H9 (cell line): ENCODE measurements around the gene SPSB2. TPM values are rescaled to one million over a fixed set of nuclear protein-coding genes. Genes with fewer than 3 reads are reported as not detected.

Experiments used
- DNase-seq: peaks from one replicate; pipeline ENCODE4 v3.0.0-alpha.2; 2017
- H2AFZ ChIP-seq: one replicate; pipeline ENCODE4 v1.6.1; 2013; ENCODE audit warnings: mild to moderate bottlenecking, low read length, control low read depth, moderate library complexity
- H2AK5ac ChIP-seq: 2 replicates; pipeline ENCODE4 v1.6.1; 2013; ENCODE audit warnings: low read length, control low read depth, mixed read lengths; ENCODE audit not compliant: insufficient read length
- H2BK120ac ChIP-seq: one replicate; pipeline ENCODE4 v1.6.1; 2013; ENCODE audit warnings: low read depth, mild to moderate bottlenecking, low read length, control low read depth, inconsistent platforms; ENCODE audit not compliant: poor library complexity, severe bottlenecking
- H2BK12ac ChIP-seq: 2 replicates; pipeline ENCODE4 v1.6.1; 2013; ENCODE audit warnings: low read length, control low read depth, mixed read lengths, low read depth; ENCODE audit not compliant: insufficient read length
- H2BK15ac ChIP-seq: 2 replicates; pipeline ENCODE4 v1.6.1; 2013; ENCODE audit warnings: low read depth, low read length, control low read depth
- H2BK20ac ChIP-seq: one replicate; pipeline ENCODE4 v1.6.1; 2013; ENCODE audit warnings: low read depth, mild to moderate bottlenecking, low read length, control low read depth, inconsistent platforms; ENCODE audit not compliant: poor library complexity, severe bottlenecking
- H2BK5ac ChIP-seq: 2 replicates; pipeline ENCODE4 v1.6.1; 2013; ENCODE audit warnings: low read length, control low read depth, mixed read lengths; ENCODE audit not compliant: insufficient read length
- H3K14ac ChIP-seq: 2 replicates; pipeline ENCODE4 v1.6.1; 2013; ENCODE audit warnings: low read length, control low read depth; ENCODE audit not compliant: insufficient read depth
- H3K18ac ChIP-seq: 2 replicates; pipeline ENCODE4 v1.6.1; 2013; ENCODE audit warnings: low read depth, mild to moderate bottlenecking, mixed read lengths, low read length, control low read depth; ENCODE audit not compliant: insufficient read length
- H3K23ac ChIP-seq: 2 replicates; pipeline ENCODE4 v1.6.1; 2013; ENCODE audit warnings: low read length, control low read depth, mixed read lengths, low read depth; ENCODE audit not compliant: insufficient read length
- H3K23me2 ChIP-seq: 2 replicates; pipeline ENCODE4 v1.6.1; 2013; ENCODE audit warnings: low read depth, mild to moderate bottlenecking, mixed read lengths, low read length, control low read depth; ENCODE audit not compliant: insufficient read length, poor library complexity, severe bottlenecking
- H3K27ac ChIP-seq: 2 replicates; pipeline ENCODE4 v1.5.1; 2013; ENCODE audit warnings: low read length, control low read depth, mixed read lengths, low read depth; ENCODE audit not compliant: insufficient read length
- H3K27me3 ChIP-seq: 2 replicates; pipeline ENCODE4 v1.6.1; 2013; ENCODE audit warnings: low read length, control low read depth, inconsistent platforms; ENCODE audit not compliant: insufficient read depth
- H3K4ac ChIP-seq: 2 replicates; pipeline ENCODE4 v1.6.1; 2013; ENCODE audit warnings: low read depth, mild to moderate bottlenecking, control low read depth, inconsistent platforms, low read length, moderate library complexity
- H3K4me1 ChIP-seq: 2 replicates; pipeline ENCODE4 v1.6.1; 2013; ENCODE audit warnings: low read length, control low read depth, inconsistent platforms; ENCODE audit not compliant: insufficient read depth
- H3K4me2 ChIP-seq: 2 replicates; pipeline ENCODE4 v1.6.1; 2013; ENCODE audit warnings: low read length, control low read depth, mixed read lengths; ENCODE audit not compliant: insufficient read length, insufficient read depth
- H3K56ac ChIP-seq: 2 replicates; pipeline ENCODE4 v1.6.1; 2013; ENCODE audit warnings: low read depth, mild to moderate bottlenecking, mixed read lengths, low read length, control low read depth; ENCODE audit not compliant: insufficient read length
- H3K79me1 ChIP-seq: 2 replicates; pipeline ENCODE4 v1.6.1; 2013; ENCODE audit warnings: low read depth, mild to moderate bottlenecking, moderate library complexity, low read length, control low read depth, inconsistent platforms; ENCODE audit not compliant: insufficient read depth, poor library complexity, severe bottlenecking
- H3K79me2 ChIP-seq: 2 replicates; pipeline ENCODE4 v1.6.1; 2013; ENCODE audit warnings: low read length, control low read depth, inconsistent platforms; ENCODE audit not compliant: insufficient read depth
- H3K9ac ChIP-seq: 2 replicates; pipeline ENCODE4 v1.6.1; 2013; ENCODE audit warnings: low read length, control low read depth, mixed read lengths; ENCODE audit not compliant: insufficient read length; ENCODE audit errors: extremely low read depth
- H3K9me3 ChIP-seq: one replicate; pipeline ENCODE4 v1.6.1; 2013; ENCODE audit warnings: low read depth, low read length, inconsistent platforms; ENCODE audit not compliant: control insufficient read depth
- H3T11ph ChIP-seq: one replicate; pipeline ENCODE4 v1.6.1; 2013; ENCODE audit warnings: mild to moderate bottlenecking, low read length, control low read depth, inconsistent platforms
- H4K20me1 ChIP-seq: one replicate; pipeline ENCODE4 v1.6.1; 2013; ENCODE audit not compliant: control insufficient read depth, insufficient read length, insufficient read depth
- H4K5ac ChIP-seq: 2 replicates; pipeline ENCODE4 v1.6.1; 2013; ENCODE audit warnings: low read depth, mild to moderate bottlenecking, mixed read lengths, low read length, control low read depth; ENCODE audit not compliant: insufficient read length
- H4K8ac ChIP-seq: replicated peaks from 2 replicates; pipeline ENCODE4 v1.6.1; 2013; ENCODE audit warnings: low read length, control low read depth, mixed read lengths, low read depth; ENCODE audit not compliant: insufficient read length
- H4K91ac ChIP-seq: 2 replicates; pipeline ENCODE4 v1.6.1; 2013; ENCODE audit warnings: low read depth, mild to moderate bottlenecking, moderate library complexity, mixed read lengths, low read length, control low read depth; ENCODE audit not compliant: insufficient read length
- H3K27ac Mint-ChIP-seq, 3 experiments: 2 replicates in 2 of 3; 3 replicates in 1 of 3; pipeline ENCODE4 v1.8.0; 2020 to 2021; ENCODE audit warnings: mixed read lengths in 3 of 3, mild to moderate bottlenecking in 1 of 3, moderate library complexity in 1 of 3
- H3K27me3 Mint-ChIP-seq: 2 replicates; pipeline ENCODE4 v1.8.0; 2021; ENCODE audit warnings: low read depth, mild to moderate bottlenecking, moderate library complexity, mixed read lengths
- H3K36me3 Mint-ChIP-seq, 3 experiments: 2 replicates in 2 of 3; 3 replicates in 1 of 3; pipeline ENCODE4 v1.8.0; 2020 to 2021; ENCODE audit warnings: low read depth in 3 of 3, mixed read lengths in 3 of 3; ENCODE audit not compliant: insufficient read depth in 1 of 3
- H3K4me1 Mint-ChIP-seq, 2 experiments: 2 replicates each; pipeline ENCODE4 v1.8.0; 2020; ENCODE audit warnings: mixed read lengths in 2 of 2
- H3K4me3 Mint-ChIP-seq, 2 experiments: 2 replicates in 1 of 2; 3 replicates in 1 of 2; pipeline ENCODE4 v1.8.0; 2020 to 2021; ENCODE audit warnings: mild to moderate bottlenecking in 2 of 2, mixed read lengths in 2 of 2, moderate library complexity in 1 of 2
- H3K9me3 Mint-ChIP-seq, 2 experiments: 2 replicates in 1 of 2; 3 replicates in 1 of 2; pipeline ENCODE4 v1.8.0; 2020; ENCODE audit warnings: mild to moderate bottlenecking in 2 of 2, mixed read lengths in 2 of 2, moderate library complexity in 1 of 2
- CTCF ChIP-seq: fragments of 200-600 bp; sonication (generic); conservative IDR thresholded peaks from 3 replicates; pipeline ENCODE4 v1.8.0; 2021; ENCODE audit warnings: antibody characterized with exemption, mild to moderate bottlenecking
- WGBS: extraction: QIAGEN DNeasy Blood & Tissue Kit; methylation state at CpG from one replicate; pipeline ENCODE4 v1.1.7; 2013; ENCODE audit warnings: missing lambda C conversion rate, low lambda C conversion rate, mixed read lengths; ENCODE audit not compliant: insufficient read length; ENCODE audit errors: extremely low coverage; 5-methylcytosine and 5-hydroxymethylcytosine counted together
- total RNA-seq: library from RNA; stranded (reverse); gene quantifications from 2 replicates; pipeline ENCODE4 v1.2.1, GENCODE V29; 2021

SPSB2 gene
- total RNA-seq, 1 experiment from 2014 or later = 13.7 TPM

GRCh38 chr12:6845395-6845794 lies 27.7 kb downstream of the SPSB2 start:
- no peaks in the 10 kb centered on the region for H3K79me1 ChIP-seq
- no peak overlapping the region for H3K18ac ChIP-seq
- H4K20me1 ChIP-seq = no peaks in the 10 kb centered on the region
- H3K4me3 Mint-ChIP-seq = no peak overlapping the region
- H2AK5ac ChIP-seq = no peak overlapping the region
- H3K56ac ChIP-seq = no peak overlapping the region
- no peak overlapping the region for H4K5ac ChIP-seq
- no peak overlapping the region for H4K91ac ChIP-seq
- no peak overlapping the region for H3K9ac ChIP-seq
- no peak overlapping the region for H2BK15ac ChIP-seq
- H4K8ac ChIP-seq = no peak overlapping the region
- H2BK5ac ChIP-seq = no peak overlapping the region
- no peaks in the 10 kb centered on the region for H3K9me3 ChIP-seq
- no peak overlapping the region for H3K4me2 ChIP-seq
- H3K27ac Mint-ChIP-seq = no peak overlapping the region; a peak in 1 of 7 replicates
- H3K4me1 Mint-ChIP-seq = peaks cover 8 to 15% of the 10 kb centered on the region in 2 experiments
- no peak overlapping the region for H3K23ac ChIP-seq
- no peaks in the 10 kb centered on the region for H3K27me3 ChIP-seq
- no peak overlapping the region for H3T11ph ChIP-seq
- no peaks in the 10 kb centered on the region for H3K4me1 ChIP-seq
- H3K79me2 ChIP-seq = no peaks in the 10 kb centered on the region
- no peak overlapping the region for H3K27ac ChIP-seq
- no CpG with 5 or more reads among the region's 17 CpGs for WGBS
- H2AFZ ChIP-seq = no peak overlapping the region
- no peaks in the 10 kb centered on the region for H3K9me3 Mint-ChIP-seq
- no peak overlapping the region for H2BK20ac ChIP-seq
- peaks cover 33 to 87% (median 78%) of the 10 kb centered on the region in 3 experiments for H3K36me3 Mint-ChIP-seq
- no peak overlapping the region for H3K4ac ChIP-seq
- H2BK120ac ChIP-seq = no peak overlapping the region
- TF ChIP-seq CTCF = no peak
- H2BK12ac ChIP-seq = no peak overlapping the region
- peaks cover under 1% of the 10 kb centered on the region for H3K23me2 ChIP-seq
- no peak for DNase-seq
- no peak overlapping the region for H3K14ac ChIP-seq
- no peaks in the 10 kb centered on the region for H3K27me3 Mint-ChIP-seq
